ES-I3 (cell line): Measurements from ENCODE around the gene COPB2.
A peak's percentile ranks its signal among the peaks of the same experiment; 100 is the strongest.
"Not testable (repeated sequence)": the region's sequence is repeated elsewhere in the genome, so short reads cannot be mapped to it uniquely, and the experiment has no call there.

Source experiments
- H3K36me3 ChIP-seq: 2 replicates; pipeline ENCODE4 v1.6.1; 2013; ENCODE audit warnings: mild to moderate bottlenecking, low read length, control low read depth, moderate library complexity; ENCODE audit not compliant: insufficient read depth
- H3K4me1 ChIP-seq: 2 replicates; pipeline ENCODE4 v1.6.1; 2013; ENCODE audit warnings: mild to moderate bottlenecking, control low read depth, low read length; ENCODE audit not compliant: insufficient read depth
- H3K9ac ChIP-seq: 2 replicates; pipeline ENCODE4 v1.6.1; 2013; ENCODE audit warnings: low read depth, mild to moderate bottlenecking, low read length, moderate library complexity
- H3K9me3 ChIP-seq: 2 replicates; pipeline ENCODE4 v1.6.1; 2013; ENCODE audit warnings: mild to moderate bottlenecking, low read length, moderate library complexity; ENCODE audit not compliant: control insufficient read depth, insufficient read depth

The COPB2 gene

GRCh38 chr3:139355476-139355875 lies 34.0 kb downstream of the COPB2 start:
- H3K9me3 ChIP-seq = no peaks in the 10 kb centered on the region
- H3K36me3 ChIP-seq = peaks cover 20% of the 10 kb centered on the region
- H3K4me1 ChIP-seq = no peaks in the 10 kb centered on the region
- H3K9ac ChIP-seq = no peak overlapping the region

GRCh38 chr3:139354661-139355060 lies 34.8 kb downstream of the COPB2 start:
- no peaks in the 10 kb centered on the region for H3K4me1 ChIP-seq
- no peaks in the 10 kb centered on the region for H3K9me3 ChIP-seq
- H3K36me3 ChIP-seq = peaks cover 20% of the 10 kb centered on the region
- no peak overlapping the region for H3K9ac ChIP-seq

- H3K4me1 ChIP-seq = no peaks in the 10 kb centered on the region
- no peak overlapping the region for H3K9ac ChIP-seq
- H3K9me3 ChIP-seq = no peaks in the 10 kb centered on the region
- peaks cover 23% of the 10 kb centered on the region for H3K36me3 ChIP-seq
Observed at GRCh38 chr3:139353920-139354556, 35.4 kb downstream of the COPB2 start.

GRCh38 chr3:139346771-139347170 lies 42.7 kb downstream of the COPB2 start:
- Histone ChIP-seq H3K9ac (no peak overlapping the region), H3K4me1 (peaks cover 3% of the 10 kb centered on the region), H3K36me3 (peaks cover 3% of the 10 kb centered on the region), H3K9me3 (no peaks in the 10 kb centered on the region)

GRCh38 chr3:139343895-139344856 lies 45.3 kb downstream of the COPB2 start, which contains the start of gene MRPS22:
TSS of gene MRPS22 (plus strand) at chr3:139344020. CDS start at chr3:139344027, 7 bp downstream.
- Histone ChIP-seq H3K36me3 (no peaks in the 10 kb centered on the region; the same call in none of the 2 replicates), H3K9me3 (no peaks in the 10 kb centered on the region), H3K9ac (peak within 1 kb of the TSS; percentile 94), H3K4me1 (peaks cover 3% of the 10 kb centered on the region)

- Histone ChIP-seq H3K4me1 (peaks cover 3% of the 10 kb centered on the region), H3K36me3 (no peaks in the 10 kb centered on the region)
Observed at GRCh38 chr3:139342054-139342453, 47.4 kb downstream of the COPB2 start.

GRCh38 chr3:139340784-139341183 lies 48.7 kb downstream of the COPB2 start:
- no peaks in the 10 kb centered on the region for H3K9me3 ChIP-seq
- H3K4me1 ChIP-seq = peaks cover 3% of the 10 kb centered on the region
- no peak overlapping the region for H3K9ac ChIP-seq
- H3K36me3 ChIP-seq = no peaks in the 10 kb centered on the region

More at GRCh38 chr3:139342054-139342453, 47.4 kb downstream of the COPB2 start:
- no peak overlapping the region for H3K9ac ChIP-seq
- no peaks in the 10 kb centered on the region for H3K9me3 ChIP-seq

- no peak overlapping the region for H3K9ac ChIP-seq
- no peaks in the 10 kb centered on the region for H3K36me3 ChIP-seq
- H3K9me3 ChIP-seq = no peaks in the 10 kb centered on the region
- no peaks in the 10 kb centered on the region for H3K4me1 ChIP-seq
Observed at GRCh38 chr3:139339219-139339906, 50.1 kb downstream of the COPB2 start.

- no peaks in the 10 kb centered on the region for H3K4me1 ChIP-seq
- H3K9me3 ChIP-seq = no peaks in the 10 kb centered on the region
- no peak overlapping the region for H3K9ac ChIP-seq
- H3K36me3 ChIP-seq = no peaks in the 10 kb centered on the region
Observed at GRCh38 chr3:139338405-139338804, 51.0 kb downstream of the COPB2 start.

- not testable (repeated sequence) for H3K4me1 ChIP-seq, H3K9me3 ChIP-seq, H3K9ac ChIP-seq, H3K36me3 ChIP-seq
Observed at GRCh38 chr3:139334675-139335074, 54.8 kb downstream of the COPB2 start.

- Histone ChIP-seq H3K4me1 (no peaks in the 10 kb centered on the region), H3K9me3 (no peaks in the 10 kb centered on the region), H3K9ac (no peak overlapping the region), H3K36me3 (no peaks in the 10 kb centered on the region)
Observed at GRCh38 chr3:139332092-139332491, 57.4 kb downstream of the COPB2 start.

- H3K36me3 ChIP-seq = no peaks in the 10 kb centered on the region
- H3K4me1 ChIP-seq = no peaks in the 10 kb centered on the region
- no peaks in the 10 kb centered on the region for H3K9me3 ChIP-seq
- H3K9ac ChIP-seq = peak overlapping the region; percentile 28; the same call in 1 of the 2 replicates
Observed at GRCh38 chr3:139329364-139329850, 60.0 kb downstream of the COPB2 start.

GRCh38 chr3:139328356-139328755 lies 61.1 kb downstream of the COPB2 start:
- no peaks in the 10 kb centered on the region for H3K4me1 ChIP-seq
- H3K9me3 ChIP-seq = no peaks in the 10 kb centered on the region
- H3K9ac ChIP-seq = no peak overlapping the region
- no peaks in the 10 kb centered on the region for H3K36me3 ChIP-seq

- Histone ChIP-seq H3K9me3 (no peaks in the 10 kb centered on the region), H3K4me1 (no peaks in the 10 kb centered on the region), H3K36me3 (no peaks in the 10 kb centered on the region), H3K9ac (no peak overlapping the region)
Observed at GRCh38 chr3:139327861-139328260, 61.6 kb downstream of the COPB2 start.
